Measurements from ENCODE around the gene HNF1B. TPM values are rescaled to one million over a fixed set of nuclear protein-coding genes. Genes with fewer than 3 reads are reported as not detected.

Gene HNF1B
- total and polyA plus RNA-seq, 2 donors (not counting 3 experiments of a cell fraction or from before 2014, with no cell fraction given), result not detected

DNA sequence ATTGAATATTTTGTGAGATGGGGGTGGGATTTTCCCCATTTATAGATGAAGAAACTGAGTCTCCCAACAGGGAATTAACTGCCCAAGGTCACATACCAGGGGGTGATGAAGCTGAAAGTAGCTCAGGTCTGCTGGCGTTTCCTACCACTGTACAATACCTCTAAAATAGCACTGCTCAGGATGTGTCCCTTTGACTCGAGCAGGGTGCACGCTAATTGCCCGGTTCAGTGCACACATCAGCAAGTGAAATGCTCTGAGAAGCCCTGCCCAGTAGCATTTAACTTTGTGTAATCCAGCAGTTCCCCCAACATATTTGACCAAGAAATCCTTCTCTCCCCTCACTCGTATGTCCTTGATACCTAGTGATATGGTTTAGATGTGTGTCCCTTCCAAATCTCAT is 51.5 kb downstream of the HNF1B start:
- no peak overlapping the region for H3K4me3 ChIP-seq (replicated peaks in 1 of 3; ENCODE audit: insufficient read depth in 1 of 3, low read depth in 1 of 3, low read length in 3 of 3)
- no peak overlapping the region for H3K4me2 ChIP-seq (ENCODE audit: insufficient read depth, low read length)
- H3K9me1 ChIP-seq (replicated peaks; ENCODE audit: control insufficient read depth, extremely low read depth, insufficient read depth, low read length), result no peaks in the 10 kb centered on the region
- intact Hi-C loops (cut with micrococcal nuclease), result no loop called here
- POLR2A ChIA-PET, result no interaction called here
- no peaks in the 10 kb centered on the region for H3K9me3 ChIP-seq (replicated peaks; ENCODE audit: control insufficient read depth, insufficient read depth, low read length)
- DNase-seq (ENCODE audit: low read depth, low spot score), result no peak
- no peak overlapping the region for H3K27ac ChIP-seq (ENCODE audit: insufficient read depth, low read depth, low read length)
- CTCF ChIA-PET, result no interaction called here
- no peak overlapping the region for H2AFZ ChIP-seq (ENCODE audit: low read depth, low read length)
- TF ChIP-seq POLR2A (IDR thresholded peaks at IDR 0.05; ENCODE audit: low read depth, low read length) (no peak), JUN (IDR thresholded peaks at IDR 0.05; ENCODE audit: borderline replicate concordance, insufficient read depth, insufficient read length, low read depth) (no peak), MYC (IDR thresholded peaks at IDR 0.05; ENCODE audit: low read depth, low read length) (no peak), POLR2AphosphoS5 (IDR thresholded peaks at IDR 0.05; ENCODE audit: insufficient read depth, low read depth, low read length) (no peak), GATA2 (IDR thresholded peaks at IDR 0.05; ENCODE audit: insufficient read depth, insufficient read length, low read depth, low read length) (no peak), FOS (IDR thresholded peaks at IDR 0.05; ENCODE audit: borderline replicate concordance, insufficient read depth, low read length) (no peak), EZH2 (IDR thresholded peaks at IDR 0.05; ENCODE audit: borderline replicate concordance, low read depth, low read length, severe bottlenecking) (no peak)
- TF ChIP-seq, protein P1, sequence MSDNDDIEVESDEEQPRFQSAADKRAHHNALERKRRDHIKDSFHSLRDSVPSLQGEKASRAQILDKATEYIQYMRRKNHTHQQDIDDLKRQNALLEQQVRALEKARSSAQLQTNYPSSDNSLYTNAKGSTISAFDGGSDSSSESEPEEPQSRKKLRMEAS (IDR thresholded peaks at IDR 0.05; ENCODE audit: insufficient read depth, insufficient read length), result no peak
- TF ChIP-seq, protein P2, sequence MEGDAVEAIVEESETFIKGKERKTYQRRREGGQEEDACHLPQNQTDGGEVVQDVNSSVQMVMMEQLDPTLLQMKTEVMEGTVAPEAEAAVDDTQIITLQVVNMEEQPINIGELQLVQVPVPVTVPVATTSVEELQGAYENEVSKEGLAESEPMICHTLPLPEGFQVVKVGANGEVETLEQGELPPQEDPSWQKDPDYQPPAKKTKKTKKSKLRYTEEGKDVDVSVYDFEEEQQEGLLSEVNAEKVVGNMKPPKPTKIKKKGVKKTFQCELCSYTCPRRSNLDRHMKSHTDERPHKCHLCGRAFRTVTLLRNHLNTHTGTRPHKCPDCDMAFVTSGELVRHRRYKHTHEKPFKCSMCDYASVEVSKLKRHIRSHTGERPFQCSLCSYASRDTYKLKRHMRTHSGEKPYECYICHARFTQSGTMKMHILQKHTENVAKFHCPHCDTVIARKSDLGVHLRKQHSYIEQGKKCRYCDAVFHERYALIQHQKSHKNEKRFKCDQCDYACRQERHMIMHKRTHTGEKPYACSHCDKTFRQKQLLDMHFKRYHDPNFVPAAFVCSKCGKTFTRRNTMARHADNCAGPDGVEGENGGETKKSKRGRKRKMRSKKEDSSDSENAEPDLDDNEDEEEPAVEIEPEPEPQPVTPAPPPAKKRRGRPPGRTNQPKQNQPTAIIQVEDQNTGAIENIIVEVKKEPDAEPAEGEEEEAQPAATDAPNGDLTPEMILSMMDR (IDR thresholded peaks at IDR 0.05; ENCODE audit: extremely low read depth in 1 of 2, insufficient read depth in 1 of 2, low read depth in 1 of 2, low read length in 2 of 2), result no peak
- BruUV-seq (replicated peaks), result no TSS peak
- no peak overlapping the region for H3K9ac ChIP-seq (replicated peaks; ENCODE audit: extremely low read depth, insufficient read depth, low read length)
- no peaks in the 10 kb centered on the region for H4K20me1 ChIP-seq (replicated peaks; ENCODE audit: control insufficient read depth, extremely low read depth, insufficient read depth, low read length)
- H3K4me1 ChIP-seq (ENCODE audit: control insufficient read depth, extremely low read depth, insufficient read depth, low read length), result no peaks in the 10 kb centered on the region
- dilution Hi-C loops (cut with MboI; ENCODE audit: extremely low pct_ligation_motif_present, low sequenced_read_pairs), result no loop called here
- H3K79me2 ChIP-seq (ENCODE audit: control insufficient read depth, insufficient read depth, low read length), result no peaks in the 10 kb centered on the region
- no peak for FAIRE-seq
- no peaks in the 10 kb centered on the region for H3K36me3 ChIP-seq (ENCODE audit: control insufficient read depth in 2 of 2, extremely low read depth in 1 of 2, insufficient read depth in 2 of 2, low read length in 2 of 2)
- peaks cover 5 to 9% of the 10 kb centered on the region in 2 experiments for H3K27me3 ChIP-seq (ENCODE audit: control insufficient read depth in 2 of 2, insufficient read depth in 2 of 2, low read length in 2 of 2)

All from endothelial cell of umbilical vein (primary cell).